NCI-H345 (cell line): Measurements from ENCODE around the gene UNC119B.
A peak's percentile ranks its signal among the peaks of the same experiment; 100 is the strongest.
"Not testable (repeated sequence)": the region's sequence is repeated elsewhere in the genome, so short reads cannot be mapped to it uniquely, and the experiment has no call there.

Experiments
- DNase-seq: peaks from one replicate; lab custom pipeline; 2025; lab: John Stamatoyannopoulos, UW

The UNC119B gene

DNA sequence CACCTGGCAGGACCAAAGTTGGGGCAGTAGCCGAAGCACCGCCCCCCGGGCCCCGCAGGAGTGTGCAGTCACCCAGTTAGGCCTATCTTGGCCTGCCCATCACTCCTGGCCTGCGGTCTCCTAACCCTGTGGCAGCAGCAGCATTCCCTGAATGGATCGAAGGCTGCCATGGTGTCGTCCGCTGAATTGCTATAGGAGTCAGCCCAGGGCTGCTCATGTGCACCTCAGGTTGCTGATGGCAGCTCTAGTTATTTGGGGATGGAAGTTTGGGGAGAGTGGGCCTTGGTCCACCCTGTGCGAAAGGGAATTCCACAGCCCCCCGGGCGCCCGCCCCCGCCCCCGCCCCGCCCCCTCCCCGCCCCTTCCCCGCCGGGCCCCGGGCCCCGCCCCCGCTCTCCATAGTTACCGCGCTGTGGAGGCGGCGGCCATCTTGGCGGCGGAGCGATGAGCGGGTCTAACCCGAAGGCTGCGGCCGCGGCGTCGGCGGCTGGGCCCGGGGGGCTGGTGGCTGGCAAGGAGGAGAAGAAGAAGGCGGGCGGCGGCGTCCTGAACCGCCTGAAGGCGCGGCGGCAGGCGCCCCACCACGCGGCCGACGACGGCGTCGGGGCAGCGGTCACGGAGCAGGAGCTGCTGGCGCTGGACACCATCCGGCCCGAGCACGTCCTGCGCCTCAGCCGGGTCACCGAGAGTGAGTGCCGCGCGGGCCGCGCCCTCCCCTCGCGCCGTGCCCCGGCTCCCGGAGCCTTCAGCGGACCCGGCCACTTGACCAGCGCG lies at the start of gene UNC119B:
Gene UNC119B, plus strand, starts transcription at position 428 of the 774 bp plus-strand sequence. Its CDS starts 17 bp downstream, at position 445.
- peak; percentile 71 for DNase-seq

DNA sequence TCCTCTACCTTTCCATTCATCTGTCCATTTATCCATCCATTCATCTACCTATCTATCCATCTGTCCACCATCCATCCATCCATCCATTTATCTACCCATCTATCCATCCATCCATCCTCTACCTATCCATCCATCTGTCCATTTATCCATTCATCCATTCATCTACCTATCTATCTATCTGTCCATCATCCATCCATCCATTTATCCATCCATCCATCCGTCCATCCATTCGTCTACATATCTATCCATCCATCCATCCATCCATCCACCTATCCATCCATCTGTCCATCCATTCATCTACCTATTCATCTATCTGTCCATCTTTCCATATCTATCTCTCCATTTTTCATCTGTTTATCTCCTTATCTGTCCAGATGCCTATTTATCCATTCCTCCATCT lies 48.8 kb upstream of the UNC119B start:
- no peak for DNase-seq

DNA sequence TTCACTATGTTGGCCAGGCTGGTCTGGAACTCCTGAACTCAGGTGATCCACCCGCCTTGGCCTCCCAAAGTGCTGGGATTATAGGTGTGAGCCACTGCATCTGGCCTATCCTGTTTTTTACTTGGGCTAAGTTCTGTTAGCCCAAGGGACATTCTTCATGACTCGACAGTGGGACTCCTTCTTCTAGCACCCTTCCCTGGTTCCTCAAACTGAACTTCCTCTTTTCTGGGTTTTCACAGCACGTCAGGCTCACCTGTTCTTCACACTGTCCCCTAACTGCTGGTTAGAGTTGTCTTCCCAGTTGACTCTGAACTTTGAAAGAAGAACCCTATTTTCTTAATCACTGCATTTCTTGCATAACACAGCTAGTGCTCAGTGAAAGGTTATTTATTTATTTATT lies 47.4 kb upstream of the UNC119B start:
- DNase-seq: no peak

DNA sequence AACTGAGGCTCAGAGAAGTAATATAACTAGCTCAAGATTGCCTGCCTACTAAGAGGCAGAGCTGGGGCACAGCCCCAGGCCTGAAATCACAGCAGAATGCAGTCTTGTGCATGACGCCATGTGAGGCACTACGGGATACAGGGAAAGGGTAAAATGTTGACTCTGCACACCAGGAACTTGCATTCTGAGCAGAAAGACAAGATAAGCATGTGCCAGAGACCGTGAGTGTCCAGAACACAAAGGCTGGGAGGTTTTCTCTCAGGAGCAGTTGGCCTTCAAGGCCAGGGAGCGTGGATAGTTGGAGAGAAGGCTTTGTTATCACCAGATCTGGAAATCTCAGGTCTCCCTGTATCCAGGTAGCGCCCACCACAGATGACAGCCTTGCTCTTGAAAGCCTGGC lies 46.5 kb upstream of the UNC119B start:
- DNase-seq: no peak

DNA sequence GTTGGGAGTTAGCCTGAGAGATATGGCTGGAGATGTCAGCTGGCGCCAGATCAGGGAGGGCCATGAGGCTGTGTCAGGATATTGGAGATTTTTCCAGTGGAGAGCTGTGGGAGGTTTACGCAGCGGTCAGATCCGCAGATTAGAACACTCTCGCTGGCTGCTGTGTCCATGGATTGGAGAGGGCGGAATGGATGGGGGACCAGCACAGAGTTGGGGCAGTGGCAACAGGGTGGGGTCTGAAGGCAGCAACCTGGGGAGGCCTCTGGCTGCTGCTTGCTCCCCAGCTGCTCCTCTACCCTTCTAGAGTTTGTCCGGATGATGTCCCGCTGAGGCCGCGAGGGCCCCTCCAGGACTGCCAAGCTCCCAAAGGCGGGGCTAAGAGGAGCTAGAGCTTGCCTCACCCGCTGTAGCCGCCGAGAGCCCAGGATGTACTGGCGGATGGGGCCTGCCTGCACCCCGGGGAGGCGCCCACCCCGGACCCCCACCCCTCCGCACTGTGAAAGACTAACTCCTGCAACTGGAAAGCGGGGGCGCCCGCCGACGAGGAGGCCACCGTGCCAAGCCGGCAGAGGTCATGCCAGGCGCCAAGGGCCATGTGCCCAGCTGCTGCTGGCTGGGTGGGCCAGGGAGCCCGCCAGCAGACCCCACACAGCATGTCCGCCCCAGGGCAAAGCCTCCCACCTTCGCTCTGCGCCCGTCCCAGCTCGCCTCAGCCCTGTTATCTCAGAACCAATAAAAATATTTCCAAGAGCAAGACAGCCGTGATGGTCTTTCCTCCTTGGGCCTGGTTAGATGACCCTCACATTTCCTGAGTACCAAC lies 43.5 kb upstream of the UNC119B start:
- no peak for DNase-seq

DNA sequence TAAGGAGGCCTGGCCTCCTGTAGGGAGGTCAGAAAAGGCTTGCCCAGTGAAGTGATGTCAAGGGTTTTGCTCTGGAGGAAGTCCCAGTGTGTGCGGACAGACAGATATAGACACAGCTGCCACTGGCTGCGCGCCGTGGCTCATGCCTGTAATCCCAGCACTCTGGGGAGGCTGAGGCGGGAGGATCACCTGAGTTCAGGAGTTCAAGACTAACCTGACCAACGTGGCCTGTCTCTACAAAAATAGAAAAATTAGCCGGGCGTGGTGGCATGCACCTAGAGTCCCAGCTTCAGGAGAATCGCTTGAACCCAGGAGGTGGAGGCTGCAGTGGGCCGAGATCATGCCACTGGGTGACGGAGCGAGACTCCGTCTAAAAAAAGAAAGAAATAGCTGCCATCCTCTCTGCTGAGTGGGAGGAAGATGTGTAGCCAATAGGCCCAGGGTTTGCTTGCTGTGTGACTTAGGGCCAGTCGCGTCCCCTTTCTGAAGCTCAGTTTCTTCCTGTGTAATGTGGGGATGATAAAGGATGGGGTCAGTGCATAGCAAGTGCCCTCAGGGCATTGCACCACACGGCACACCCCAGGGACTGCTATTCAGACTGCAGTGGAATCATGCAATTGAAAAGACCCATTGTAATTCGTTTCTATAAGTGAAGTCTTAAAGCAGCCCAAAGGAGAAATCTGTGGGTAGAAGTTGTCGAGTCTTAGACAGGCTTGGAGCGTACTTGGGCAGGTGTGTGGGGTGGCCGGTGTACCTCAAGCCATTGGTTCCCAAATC lies 42.0 kb upstream of the UNC119B start:
- no peak for DNase-seq

DNA sequence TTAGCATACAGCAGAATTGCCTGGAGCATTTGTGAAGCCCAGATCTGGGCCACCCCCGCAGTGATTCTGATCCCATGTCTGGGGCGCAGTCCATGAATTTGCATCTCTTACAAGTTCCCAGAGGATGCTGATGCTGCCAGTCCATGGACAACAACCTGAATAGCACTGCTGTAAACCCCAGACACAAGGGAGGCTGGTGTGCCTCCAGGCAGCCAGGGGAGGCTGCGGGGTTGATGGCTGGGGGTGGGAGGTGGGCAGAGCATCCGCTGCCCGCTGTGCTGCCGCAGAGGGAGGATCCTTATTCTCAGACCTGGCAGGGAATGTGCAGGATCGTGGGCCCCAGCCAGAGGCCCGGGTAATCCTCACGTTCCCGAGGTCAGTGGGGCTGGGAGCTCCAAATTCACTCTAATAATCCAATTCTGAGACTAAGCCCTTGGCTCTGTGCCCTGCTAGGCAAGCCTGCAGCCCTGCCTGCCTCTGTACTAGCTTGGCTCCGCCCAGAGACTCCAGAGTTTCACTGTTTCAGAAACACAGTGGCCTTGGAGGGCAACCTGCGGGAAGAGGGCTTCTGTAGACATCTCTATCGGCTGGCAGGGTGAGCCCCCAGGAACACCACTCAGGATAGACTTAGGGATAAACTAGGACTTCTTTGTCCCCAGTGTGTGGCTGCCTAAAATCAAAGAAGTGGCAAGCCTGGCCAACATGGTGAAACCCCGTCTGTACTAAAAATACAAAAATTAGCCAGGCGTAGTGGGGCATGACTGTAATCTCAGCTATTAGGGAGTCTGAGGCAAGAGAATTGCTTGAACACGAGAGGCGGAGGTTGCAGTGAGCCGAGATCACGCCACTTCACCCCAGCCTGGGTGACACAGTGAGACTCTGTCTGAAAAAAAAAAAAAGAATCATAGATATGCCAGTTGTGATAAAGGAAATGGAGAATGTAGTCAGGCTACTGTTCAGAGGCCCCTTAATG lies 41.1 kb upstream of the UNC119B start:
- DNase-seq: no peak

DNA sequence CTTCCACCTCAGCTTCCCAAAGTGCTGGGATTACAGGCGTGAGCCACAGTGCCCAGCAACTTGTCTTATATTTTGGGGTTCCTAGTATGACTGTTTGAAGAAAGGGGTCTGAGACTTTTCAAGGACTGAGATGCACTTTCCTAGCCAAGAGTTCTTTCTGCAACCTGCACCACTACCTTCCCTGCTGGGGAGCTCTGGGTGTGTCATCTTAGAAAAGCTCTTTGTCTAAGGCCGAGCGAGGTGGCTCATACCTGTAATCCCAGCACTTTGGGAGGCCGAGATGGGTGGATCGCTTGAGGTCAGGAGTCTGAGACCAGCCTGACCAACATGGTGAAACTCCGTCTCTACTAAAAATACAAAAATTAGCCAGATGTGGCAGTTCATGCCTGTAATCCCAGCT lies 40.0 kb upstream of the UNC119B start:
- DNase-seq: not testable (repeated sequence)

DNA sequence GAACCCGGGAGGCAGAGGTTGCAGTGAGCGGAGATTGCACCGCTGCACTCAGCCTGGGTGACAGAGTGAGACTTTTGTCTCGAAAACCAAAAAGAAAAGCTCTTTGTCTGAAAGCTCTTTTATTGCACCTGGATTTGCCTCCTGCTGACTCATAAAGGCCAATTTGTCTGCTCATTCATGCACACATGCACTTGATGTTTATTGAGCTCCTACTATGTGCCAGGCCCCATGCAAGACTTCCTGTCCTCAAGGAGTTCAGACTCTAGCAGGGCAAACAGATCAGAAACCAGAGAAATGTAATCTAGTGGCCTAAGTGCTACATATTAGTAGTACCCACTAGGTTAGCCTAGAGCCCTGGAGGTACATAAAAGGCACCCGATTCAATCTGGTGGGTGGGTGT lies 39.6 kb upstream of the UNC119B start:
- DNase-seq: no peak

DNA sequence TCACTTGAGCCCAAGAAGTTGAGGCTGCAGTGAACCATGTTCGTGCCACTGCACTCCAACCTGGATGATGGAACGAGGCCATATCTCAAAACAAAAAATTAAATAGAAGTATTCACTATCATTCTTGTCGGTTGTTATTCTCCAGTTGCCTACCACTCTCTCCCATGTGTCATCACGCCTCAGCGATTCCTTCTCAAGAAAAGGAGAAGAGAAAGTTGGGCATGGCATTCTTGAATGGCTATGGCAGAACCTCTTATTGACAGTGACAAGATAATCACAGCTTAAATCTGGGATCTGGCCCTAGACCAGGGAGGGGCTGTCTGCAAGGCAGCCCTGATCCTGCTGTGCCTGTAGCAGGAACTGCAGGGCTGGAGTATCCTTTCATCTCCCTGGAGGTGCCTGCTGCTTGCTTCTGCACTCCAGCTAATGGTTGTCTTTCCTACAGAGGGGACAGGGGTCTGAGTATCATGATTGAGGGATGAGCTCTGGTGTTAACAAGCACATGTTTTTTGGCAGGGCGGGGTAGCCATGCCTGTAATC lies 36.1 kb upstream of the UNC119B start:
- no peak for DNase-seq

- DNase-seq: no peak
These were observed 32.3 kb upstream of the UNC119B start for GRCh38 chr12:120677765-120678473.

DNA sequence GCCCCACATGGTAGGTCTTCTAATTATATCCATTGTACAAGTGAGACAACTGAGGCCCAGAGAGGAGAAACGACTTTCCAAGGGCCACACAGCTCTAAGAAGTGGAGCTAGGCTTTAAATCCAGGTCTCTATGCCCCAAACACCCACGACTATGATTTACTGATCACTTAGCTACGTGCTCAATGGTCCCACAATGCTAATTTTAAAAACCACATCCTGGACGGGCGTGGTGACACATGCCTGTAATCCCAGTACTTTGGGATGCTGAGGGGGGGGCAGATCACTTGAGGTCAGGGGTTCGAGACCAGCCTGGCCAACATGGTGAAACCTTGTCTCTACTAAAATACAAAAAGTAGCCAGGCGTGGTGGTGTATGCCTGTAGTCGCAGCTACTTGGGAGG lies 31.7 kb upstream of the UNC119B start:
- DNase-seq: no peak

GRCh38 chr12:120680165-120680738 lies 30.0 kb upstream of the UNC119B start:
- no peak for DNase-seq

DNA sequence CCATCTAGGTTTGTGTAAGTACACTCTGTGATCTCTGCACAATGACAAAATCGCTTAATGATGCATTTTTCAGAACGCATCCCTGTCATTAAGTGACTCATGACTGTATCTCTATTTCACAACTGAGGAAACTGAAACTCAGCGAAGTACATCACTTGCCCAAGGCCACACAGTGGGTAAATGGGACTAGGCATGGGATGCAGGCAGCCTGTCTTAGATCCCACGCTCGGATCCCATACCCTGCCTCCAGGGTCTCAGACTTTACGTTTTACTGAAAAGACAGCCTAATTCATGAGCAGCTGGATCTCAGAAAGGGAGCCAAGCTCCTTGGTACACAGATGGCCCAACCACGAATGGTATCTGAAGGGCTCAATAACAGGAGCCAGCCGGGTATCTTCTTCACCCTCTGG lies 25.7 kb upstream of the UNC119B start:
- no peak for DNase-seq

DNA sequence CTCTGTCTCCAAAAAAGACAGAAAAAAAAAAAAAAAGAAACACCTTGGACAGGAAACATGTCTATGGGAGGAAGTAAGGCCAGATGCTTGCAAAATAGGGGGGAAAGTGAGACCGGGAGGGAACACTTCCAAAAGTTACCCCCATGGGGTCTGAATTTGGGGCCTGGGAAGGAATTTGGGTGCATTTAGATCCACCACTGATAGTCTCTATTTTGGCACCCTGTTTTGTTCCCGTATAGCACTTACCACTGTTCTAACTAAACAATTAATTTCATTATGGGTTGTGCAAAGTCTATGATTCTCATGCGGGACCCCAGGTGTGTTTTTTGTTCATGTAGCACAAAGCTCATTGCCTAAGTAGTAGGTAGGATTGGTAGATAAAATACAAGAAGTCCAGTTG lies 24.7 kb upstream of the UNC119B start:
- no peak for DNase-seq

- DNase-seq: peak; percentile 99
These were observed 24.0 kb upstream of the UNC119B start for GRCh38 chr12:120686151-120686689.

- DNase-seq: peak; percentile 98
These were observed 23.3 kb upstream of the UNC119B start, which contains the start of gene MLEC for GRCh38 chr12:120686690-120687577. TSS of gene MLEC (plus strand) at chr12:120687149. CDS start at chr12:120687297, 148 bp downstream.

- DNase-seq: no peak
These were observed 22.5 kb upstream of the UNC119B start for GRCh38 chr12:120687578-120688289.
